HCT116 (cell line): ENCODE measurements around the gene OR13J1.
"Not testable (repeated sequence)": the region's sequence is repeated elsewhere in the genome, so short reads cannot be mapped to it uniquely, and the experiment has no call there.

Experiments used
- CTCF ChIP-seq, 3 experiments: fragments of 200-600 bp in 1 of 3; sonication (generic) in 1 of 3; IDR thresholded peaks in 2 of 3; conservative IDR thresholded peaks in 1 of 3; 2 replicates each; pipeline ENCODE4 v1.5.1; 2012 to 2017; ENCODE audit warnings: low read depth in 2 of 3, low read length in 2 of 3, antibody characterized with exemption in 1 of 3, borderline replicate concordance in 1 of 3, control low read depth in 1 of 3, mild to moderate bottlenecking in 1 of 3, mixed read lengths in 1 of 3, mixed run types in 1 of 3, moderate library complexity in 1 of 3; ENCODE audit not compliant: insufficient read depth in 1 of 3
- EZH2phosphoT487 ChIP-seq: fragments of 200-600 bp; IDR thresholded peaks from 2 replicates; pipeline ENCODE4 v1.6.1; 2018; ENCODE audit warnings: antibody characterized with exemption, borderline replicate concordance
- MAX ChIP-seq: IDR thresholded peaks from 2 replicates; pipeline ENCODE4 v1.6.1; 2012
- POLR2A ChIP-seq: IDR thresholded peaks from 2 replicates; pipeline ENCODE4 v1.7.0; 2011; ENCODE audit warnings: borderline replicate concordance; ENCODE audit not compliant: insufficient read depth, insufficient read length; ENCODE audit errors: extremely low read depth
- POLR2AphosphoS5 ChIP-seq: IDR thresholded peaks from 2 replicates; pipeline ENCODE4 v1.6.1; 2011; ENCODE audit warnings: mild to moderate bottlenecking, low read depth, low read length, moderate library complexity
- REST ChIP-seq: IDR thresholded peaks from 2 replicates; pipeline ENCODE4 v1.6.1; 2012; ENCODE audit warnings: low read depth
- SRF ChIP-seq: IDR thresholded peaks from 2 replicates; pipeline ENCODE4 v1.6.1; 2012; ENCODE audit warnings: low read depth
- YY1 ChIP-seq: IDR thresholded peaks from 2 replicates; pipeline ENCODE4 v1.6.1; 2011; ENCODE audit warnings: low read length, low read depth, moderate library complexity, mild to moderate bottlenecking; ENCODE audit not compliant: insufficient replicate concordance; ENCODE audit errors: extremely low read depth
- ZFX ChIP-seq: fragments of 450-650 bp; IDR thresholded peaks from 2 replicates; pipeline ENCODE4 v1.6.1; 2017
- ZNF274 ChIP-seq: fragments of 200-500 bp; sonication (Bioruptor generic); IDR thresholded peaks from 2 replicates; pipeline ENCODE4 v1.6.1; 2014; ENCODE audit warnings: mild to moderate bottlenecking, low read depth, low read length, inconsistent platforms

GRCh38 chr9:35884908-35885307 lies 14.7 kb upstream of the OR13J1 start:
- TF ChIP-seq CTCF (IDR thresholded peaks at IDR 0.05 in 2 of 3, conservative IDR thresholded peaks at IDR 0.05 in 1 of 3; ENCODE audit: borderline replicate concordance in 1 of 3, insufficient read depth in 1 of 3, low read depth in 2 of 3, low read length in 2 of 3); SRF; MAX; ZFX; POLR2AphosphoS5; EZH2phosphoT487; REST; YY1; ZNF274; POLR2A: not testable (repeated sequence)
